ENCODE measurements around the gene GFRA1. TPM values are rescaled to one million over a fixed set of nuclear protein-coding genes. Genes with fewer than 3 reads are reported as not detected.

GFRA1 gene
- total RNA-seq, 1 experiment from 2014 or later, result 0.30 TPM

DNA sequence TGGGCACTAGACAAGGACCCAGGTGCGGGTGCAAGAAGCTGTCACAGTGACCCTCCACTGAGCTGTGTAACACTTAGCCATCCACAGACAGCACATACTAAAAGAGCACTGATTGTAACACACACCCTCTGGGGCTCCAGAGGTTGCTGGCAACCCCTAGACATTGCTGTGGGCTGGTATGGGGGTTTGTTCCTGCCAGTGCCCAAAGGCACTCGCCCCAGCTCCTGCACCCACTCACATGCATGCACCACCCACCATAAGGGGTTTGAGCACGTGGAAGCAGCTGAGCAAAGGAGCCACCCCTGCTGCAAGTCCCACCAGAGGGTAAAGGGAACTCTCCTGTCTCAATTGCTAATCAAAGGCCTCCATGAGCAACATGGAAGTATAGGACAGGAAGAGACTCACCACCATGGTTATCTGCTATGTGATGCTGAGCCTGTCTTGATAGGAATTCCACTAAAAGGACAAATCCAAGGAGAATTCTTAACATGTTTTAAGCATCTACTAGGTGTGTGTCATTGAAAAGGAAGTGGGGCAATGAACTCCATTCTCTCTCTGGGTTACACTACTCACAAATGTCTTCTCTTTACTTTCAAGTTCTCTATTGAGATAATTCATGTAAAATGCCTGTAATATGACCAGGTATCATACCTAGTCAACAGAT is 103.1 kb downstream of the GFRA1 start:
- RAD21 ChIA-PET (ENCODE audit: low non-redundant PET in 1 of 2, low total read pairs in 2 of 2, uncharacterized antibody in 2 of 2, unreplicated experiment in 2 of 2), result no interaction called here
- Histone ChIP-seq H3K4me1 (ENCODE audit: control insufficient read depth in 1 of 2, insufficient read depth in 2 of 2, low read length in 2 of 2) (no peaks in the 10 kb centered on the region), H3K27me3 (ENCODE audit: insufficient read depth, low read length) (peaks cover 55% of the 10 kb centered on the region), H3K79me2 (ENCODE audit: insufficient read depth, low read length) (no peaks in the 10 kb centered on the region), H3K36me3 (ENCODE audit: control insufficient read depth in 1 of 2, insufficient read depth in 2 of 2, low read length in 2 of 2) (no peaks in the 10 kb centered on the region), H3K27ac (ENCODE audit: low read depth, low read length) (no peak overlapping the region), H3K9ac (ENCODE audit: low read length) (no peak overlapping the region), H3K9me3 (ENCODE audit: control insufficient read depth in 1 of 2, insufficient read depth in 1 of 2, low read depth in 1 of 2, low read length in 2 of 2) (no peaks in the 10 kb centered on the region), H2AFZ (ENCODE audit: low read depth, low read length, poor library complexity, severe bottlenecking) (no peak overlapping the region), H3K4me2 (ENCODE audit: low read length) (no peak overlapping the region), H4K20me1 (ENCODE audit: insufficient read depth) (no peaks in the 10 kb centered on the region), H3K4me3 (replicated peaks in 1 of 2; ENCODE audit: low read depth in 1 of 2, low read length in 2 of 2) (no peak overlapping the region), H3K9me2 (ENCODE audit: insufficient read depth) (no peaks in the 10 kb centered on the region)
- DNase-seq (ENCODE audit: low read depth, low spot score), result no peak
- POLR2A ChIA-PET, result no interaction called here
- intact Hi-C loops (cut with micrococcal nuclease), result no loop called here
- ATAC-seq, result no peak
- TF ChIP-seq CEBPB (IDR thresholded peaks at IDR 0.05; ENCODE audit: low read depth), result no peak
- TF ChIP-seq FOSL1 (IDR thresholded peaks at IDR 0.05; ENCODE audit: low read depth), result no peak
- TF ChIP-seq TCF7L2 (IDR thresholded peaks at IDR 0.05; ENCODE audit: borderline replicate concordance, extremely low read depth, insufficient read depth, insufficient read length), result no peak
- no peak for TF ChIP-seq ZBTB33 (IDR thresholded peaks at IDR 0.05; ENCODE audit: extremely low read depth, insufficient replicate concordance, low read length)
- no peak for TF ChIP-seq SIN3A (IDR thresholded peaks at IDR 0.05; ENCODE audit: low read depth)
- TF ChIP-seq EZH2phosphoT487 (IDR thresholded peaks at IDR 0.05; ENCODE audit: borderline replicate concordance), result no peak
- no peak for TF ChIP-seq YY1 (IDR thresholded peaks at IDR 0.05; ENCODE audit: extremely low read depth, insufficient replicate concordance, low read depth, low read length)
- no peak for TF ChIP-seq EZH2 (IDR thresholded peaks at IDR 0.05)
- CTCF ChIA-PET, result no interaction called here
- BruUV-seq (replicated peaks), result no TSS peak
